Spleen (tissue), 7 donors: ENCODE measurements around the gene TBKBP1.

Experiments used
- POLR2AphosphoS5 ChIP-seq, 3 donors: sonication (generic); formaldehyde crosslinking; IDR thresholded peaks; one replicate each; pipeline ENCODE4 v1.5.1; 2017; ENCODE audit warnings: antibody characterized with exemption in 3 of 3
- TF ChIP-seq, protein P1 (sequence below), 11 experiments: fragments of 200-600 bp in 7 of 11; fragments of 450-650 bp in 4 of 11; sonication (generic) in 4 of 11; IDR thresholded peaks in 8 of 11; conservative IDR thresholded peaks in 3 of 11; 1 replicate in 7 of 11; 2 replicates in 4 of 11; pipeline versions ENCODE4 v1.4.0 to v1.8.0; 2016 to 2021; ENCODE audit warnings: antibody characterized with exemption in 11 of 11, inconsistent platforms in 4 of 11, mild to moderate bottlenecking in 1 of 11
- donor health status: DM: no; HTN: no; CAD: no; lungs with moderate emphysema.
- donor health status: DM: no; HTN: no; CAD: no.
- donor health status: DM: no; HTN: no; CAD: no.

DNA sequence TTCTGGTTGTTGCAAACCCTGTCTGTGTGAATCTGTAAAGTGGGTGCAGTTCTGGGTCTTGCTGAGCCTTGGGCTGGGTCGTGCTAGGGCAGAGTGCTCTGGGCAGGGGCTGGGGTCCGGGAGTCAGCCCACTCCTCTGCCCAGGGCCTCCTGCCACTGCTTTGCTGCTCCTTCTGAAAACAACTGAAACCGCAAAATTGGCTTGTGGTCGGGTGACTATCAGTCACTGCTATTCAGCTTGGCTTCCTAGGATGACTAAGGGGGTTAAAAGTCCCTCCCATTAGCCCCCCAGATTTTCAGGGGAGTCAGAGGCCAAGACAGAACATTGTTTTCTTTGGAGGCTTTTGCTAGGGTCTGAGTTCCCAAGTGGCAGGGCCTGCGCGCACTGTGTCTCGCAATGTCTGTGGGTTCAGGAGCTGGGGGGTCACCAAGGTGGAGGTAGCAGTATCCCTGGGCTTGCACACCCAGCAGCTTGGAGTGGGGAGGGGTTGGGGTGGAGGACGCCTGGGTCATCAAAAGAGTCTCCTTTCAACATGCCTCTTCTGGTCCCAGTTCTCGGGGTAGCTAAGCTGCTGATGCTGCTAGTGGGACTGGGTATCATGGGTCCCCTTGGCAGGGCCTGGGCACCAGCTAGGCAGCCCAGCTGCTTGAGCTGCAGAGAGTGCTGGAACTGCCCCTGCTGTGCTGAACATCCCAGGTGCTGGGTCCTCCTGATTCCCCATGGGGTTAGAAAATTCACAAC lies 25.6 kb downstream of the TBKBP1 start:
- TF ChIP-seq POLR2AphosphoS5 (IDR thresholded peaks at IDR 0.05) = no peak
- TF ChIP-seq, protein P1, sequence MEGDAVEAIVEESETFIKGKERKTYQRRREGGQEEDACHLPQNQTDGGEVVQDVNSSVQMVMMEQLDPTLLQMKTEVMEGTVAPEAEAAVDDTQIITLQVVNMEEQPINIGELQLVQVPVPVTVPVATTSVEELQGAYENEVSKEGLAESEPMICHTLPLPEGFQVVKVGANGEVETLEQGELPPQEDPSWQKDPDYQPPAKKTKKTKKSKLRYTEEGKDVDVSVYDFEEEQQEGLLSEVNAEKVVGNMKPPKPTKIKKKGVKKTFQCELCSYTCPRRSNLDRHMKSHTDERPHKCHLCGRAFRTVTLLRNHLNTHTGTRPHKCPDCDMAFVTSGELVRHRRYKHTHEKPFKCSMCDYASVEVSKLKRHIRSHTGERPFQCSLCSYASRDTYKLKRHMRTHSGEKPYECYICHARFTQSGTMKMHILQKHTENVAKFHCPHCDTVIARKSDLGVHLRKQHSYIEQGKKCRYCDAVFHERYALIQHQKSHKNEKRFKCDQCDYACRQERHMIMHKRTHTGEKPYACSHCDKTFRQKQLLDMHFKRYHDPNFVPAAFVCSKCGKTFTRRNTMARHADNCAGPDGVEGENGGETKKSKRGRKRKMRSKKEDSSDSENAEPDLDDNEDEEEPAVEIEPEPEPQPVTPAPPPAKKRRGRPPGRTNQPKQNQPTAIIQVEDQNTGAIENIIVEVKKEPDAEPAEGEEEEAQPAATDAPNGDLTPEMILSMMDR (IDR thresholded peaks at IDR 0.05 in 8 of 11, conservative IDR thresholded peaks at IDR 0.05 in 3 of 11) = no peak
